Left ventricle myocardium inferior (tissue), 1 donor: Measurements from ENCODE around the gene OR11H12. TPM values are rescaled to one million over a fixed set of nuclear protein-coding genes. Genes with fewer than 3 reads are reported as not detected.
"Not testable (repeated sequence)": the region's sequence is repeated elsewhere in the genome, so short reads cannot be mapped to it uniquely, and the experiment has no call there.

Source experiments
- DNase-seq: peaks from one replicate; pipeline ENCODE4 v3.0.0-alpha.2; 2020
- H3K27ac ChIP-seq: fragments of 200-600 bp; replicated peaks from 2 replicates; pipeline ENCODE4 v1.8.0; 2021
- H3K27me3 ChIP-seq: fragments of 200-600 bp; 2 replicates; pipeline ENCODE4 v1.8.0; 2021; ENCODE audit warnings: low read depth
- H3K36me3 ChIP-seq: fragments of 200-600 bp; 2 replicates; pipeline ENCODE4 v1.8.0; 2021
- H3K4me1 ChIP-seq: fragments of 200-600 bp; 2 replicates; pipeline ENCODE4 v1.8.0; 2021
- H3K4me3 ChIP-seq: fragments of 200-600 bp; 2 replicates; pipeline ENCODE4 v1.8.0; 2021; ENCODE audit warnings: mild to moderate bottlenecking, moderate library complexity
- H3K9me3 ChIP-seq: fragments of 200-600 bp; replicated peaks from 2 replicates; pipeline ENCODE4 v1.8.0; 2021
- intact Hi-C: fragments of 100-400 bp; cut with micrococcal nuclease; formaldehyde crosslinking; loops from one replicate; pipeline ENCODE4 v1.11.0; 2022
- long read RNA-seq: library from polyadenylated mRNA; unstranded; transcript quantifications from one replicate; pipeline ENCODE4 v2.0.0, GENCODE V29; 2021
- total RNA-seq: library from RNA; stranded (reverse); fragmentation: NEBNext Ultra II Directional; extraction: Animal tissue kit (Norgen Biotek cat#: 25700); gene quantifications from one replicate; pipeline ENCODE4 v1.2.1, GENCODE V29; 2021
- donor health status: DM: no; HTN: yes; CAD: no; lungs with severe emphysema.

The OR11H12 gene
- not detected for total RNA-seq
- long read RNA-seq: 0 reads

- H3K27me3 ChIP-seq, H3K36me3 ChIP-seq, H3K9me3 ChIP-seq, H3K27ac ChIP-seq, H3K4me3 ChIP-seq, H3K4me1 ChIP-seq, DNase-seq, intact Hi-C loops: not testable (repeated sequence)
These were observed at the start of gene OR11H12 for GRCh38 chr14:18600817-18601216. OR11H12 (plus strand) TSS chr14:18601117; CDS start chr14:18601117, 0 bp downstream.

GRCh38 chr14:18582908-18583307 lies 18.0 kb upstream of the OR11H12 start:
- intact Hi-C loops, H3K9me3 ChIP-seq, H3K27ac ChIP-seq, H3K4me3 ChIP-seq, H3K27me3 ChIP-seq, H3K36me3 ChIP-seq, H3K4me1 ChIP-seq, DNase-seq: not testable (repeated sequence)

- H3K27me3 ChIP-seq, intact Hi-C loops, DNase-seq, H3K4me1 ChIP-seq, H3K4me3 ChIP-seq, H3K9me3 ChIP-seq, H3K36me3 ChIP-seq, H3K27ac ChIP-seq: not testable (repeated sequence)
These were observed 25.8 kb downstream of the OR11H12 start for GRCh38 chr14:18626610-18627213.

GRCh38 chr14:18636066-18636465 lies 35.1 kb downstream of the OR11H12 start:
- H3K9me3 ChIP-seq, H3K27ac ChIP-seq, H3K27me3 ChIP-seq, DNase-seq, intact Hi-C loops, H3K4me3 ChIP-seq, H3K36me3 ChIP-seq, H3K4me1 ChIP-seq: not testable (repeated sequence)

- H3K27ac ChIP-seq, H3K9me3 ChIP-seq, H3K4me1 ChIP-seq, H3K27me3 ChIP-seq, intact Hi-C loops, H3K36me3 ChIP-seq, H3K4me3 ChIP-seq, DNase-seq: not testable (repeated sequence)
These were observed 37.1 kb downstream of the OR11H12 start for GRCh38 chr14:18638032-18638431.

- DNase-seq, H3K4me1 ChIP-seq, intact Hi-C loops, H3K27me3 ChIP-seq, H3K4me3 ChIP-seq, H3K27ac ChIP-seq, H3K36me3 ChIP-seq, H3K9me3 ChIP-seq: not testable (repeated sequence)
These were observed 37.9 kb downstream of the OR11H12 start for GRCh38 chr14:18638785-18639184.

- H3K36me3 ChIP-seq, H3K27ac ChIP-seq, H3K27me3 ChIP-seq, H3K4me1 ChIP-seq, intact Hi-C loops, H3K9me3 ChIP-seq, H3K4me3 ChIP-seq, DNase-seq: not testable (repeated sequence)
These were observed 45.3 kb downstream of the OR11H12 start for GRCh38 chr14:18646075-18646730.
